Thoracic aorta (tissue), 2 donors: ENCODE measurements around the gene BABAM2. TPM values are rescaled to one million over a fixed set of nuclear protein-coding genes. Genes with fewer than 3 reads are reported as not detected.
"Not testable (repeated sequence)": the region's sequence is repeated elsewhere in the genome, so short reads cannot be mapped to it uniquely, and the experiment has no call there.

ENCODE experiments used
- ATAC-seq: fragments of 150-250 bp; one replicate; pipeline ENCODE4 v1.8.0; 2017; ENCODE audit warnings: low read depth; ENCODE audit not compliant: insufficient number of reproducible peaks, low FRiP score
- DNase-seq: peaks from one replicate; pipeline ENCODE4 v3.0.0-alpha.2; 2020; ENCODE audit warnings: low spot score
- H3K27ac ChIP-seq, 2 donors: fragments of 200-600 bp; sonication (generic); 1 replicate in 1 of 2; 2 replicates in 1 of 2; pipeline ENCODE4 v1.5.1; 2016; ENCODE audit warnings: mild to moderate bottlenecking in 2 of 2, moderate library complexity in 2 of 2
- H3K27me3 ChIP-seq: fragments of 200-600 bp; sonication (generic); replicated peaks from 2 replicates; pipeline ENCODE4 v1.6.0; 2016; ENCODE audit warnings: mild to moderate bottlenecking; ENCODE audit not compliant: insufficient read depth
- H3K36me3 ChIP-seq: fragments of 200-600 bp; sonication (generic); one replicate; pipeline ENCODE4 v1.5.1; 2016
- H3K4me1 ChIP-seq, 2 donors: fragments of 200-600 bp; sonication (generic); 1 replicate in 1 of 2; 2 replicates in 1 of 2; pipeline versions ENCODE4 v1.5.1 to v1.6.0; 2016; ENCODE audit warnings: low read depth in 2 of 2, mild to moderate bottlenecking in 1 of 2; ENCODE audit not compliant: control insufficient read depth in 1 of 2
- H3K4me3 ChIP-seq: fragments of 200-600 bp; sonication (generic); 2 replicates; pipeline ENCODE4 v1.5.1; 2016; ENCODE audit warnings: mild to moderate bottlenecking
- H3K9me3 ChIP-seq: fragments of 200-600 bp; sonication (generic); 2 replicates; pipeline ENCODE4 v1.5.1; 2016
- total RNA-seq, 2 donors: library from RNA; depleted of rRNA; stranded (reverse); fragments of >200 nt; gene quantifications; one replicate each; pipeline versions ENCODE4 v1.1.0 to v1.2.3, GENCODE V29; 2016
- TF ChIP-seq, protein P1 (sequence below): fragments of 200-600 bp; sonication (generic); IDR thresholded peaks from one replicate; pipeline ENCODE4 v1.5.1; 2019; ENCODE audit warnings: antibody characterized with exemption

The BABAM2 gene
- total RNA-seq, 2 donors from 2014 or later, result 24.7 to 32.8 TPM

DNA sequence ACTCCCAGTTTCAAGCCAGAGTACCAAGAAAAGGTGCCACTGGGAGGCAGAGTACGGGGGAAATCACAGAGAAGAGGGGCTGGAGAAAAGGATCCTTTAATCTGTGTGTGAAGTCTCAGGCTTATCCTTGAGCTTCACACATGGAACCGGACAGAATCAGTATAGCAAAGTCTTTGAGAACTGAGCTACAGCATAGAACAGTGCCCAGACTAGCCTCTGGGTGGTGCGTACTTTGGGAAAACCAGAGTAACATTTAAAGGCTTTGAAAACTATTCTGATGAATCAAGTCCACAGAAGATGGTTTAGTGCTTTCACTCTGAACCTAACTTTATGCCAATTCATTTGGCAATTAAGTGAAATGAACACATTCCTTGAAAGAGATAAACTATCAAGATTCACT lies 83.1 kb downstream of the BABAM2 start:
- Histone ChIP-seq H3K4me3 (no peak overlapping the region), H3K9me3 (no peaks in the 10 kb centered on the region), H3K36me3 (no peaks in the 10 kb centered on the region), H3K27me3 (no peaks in the 10 kb centered on the region), H3K4me1 (no peaks in the 10 kb centered on the region), H3K27ac (no peak overlapping the region)
- DNase-seq, result no peak
- ATAC-seq, result no peak
- TF ChIP-seq, protein P1, sequence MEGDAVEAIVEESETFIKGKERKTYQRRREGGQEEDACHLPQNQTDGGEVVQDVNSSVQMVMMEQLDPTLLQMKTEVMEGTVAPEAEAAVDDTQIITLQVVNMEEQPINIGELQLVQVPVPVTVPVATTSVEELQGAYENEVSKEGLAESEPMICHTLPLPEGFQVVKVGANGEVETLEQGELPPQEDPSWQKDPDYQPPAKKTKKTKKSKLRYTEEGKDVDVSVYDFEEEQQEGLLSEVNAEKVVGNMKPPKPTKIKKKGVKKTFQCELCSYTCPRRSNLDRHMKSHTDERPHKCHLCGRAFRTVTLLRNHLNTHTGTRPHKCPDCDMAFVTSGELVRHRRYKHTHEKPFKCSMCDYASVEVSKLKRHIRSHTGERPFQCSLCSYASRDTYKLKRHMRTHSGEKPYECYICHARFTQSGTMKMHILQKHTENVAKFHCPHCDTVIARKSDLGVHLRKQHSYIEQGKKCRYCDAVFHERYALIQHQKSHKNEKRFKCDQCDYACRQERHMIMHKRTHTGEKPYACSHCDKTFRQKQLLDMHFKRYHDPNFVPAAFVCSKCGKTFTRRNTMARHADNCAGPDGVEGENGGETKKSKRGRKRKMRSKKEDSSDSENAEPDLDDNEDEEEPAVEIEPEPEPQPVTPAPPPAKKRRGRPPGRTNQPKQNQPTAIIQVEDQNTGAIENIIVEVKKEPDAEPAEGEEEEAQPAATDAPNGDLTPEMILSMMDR, result no peak

DNA sequence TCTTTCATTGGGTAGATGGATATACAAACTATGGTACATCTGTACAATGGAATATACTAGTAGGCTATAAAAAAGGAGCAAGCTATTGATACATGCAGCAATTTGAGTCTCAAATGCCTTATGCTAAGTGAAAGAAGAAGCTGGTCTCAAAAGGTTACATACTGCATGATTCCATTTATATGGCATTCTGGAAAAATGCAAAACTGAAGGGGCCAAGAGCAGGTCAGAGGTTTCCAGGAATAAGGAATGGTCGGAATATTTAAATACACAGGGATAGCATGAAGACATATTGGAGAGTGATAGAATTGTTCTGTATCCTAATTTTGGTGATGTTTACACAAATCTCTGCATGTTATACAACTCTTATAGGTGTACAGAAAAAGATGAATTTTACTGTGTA lies 85.8 kb downstream of the BABAM2 start:
- TF ChIP-seq, protein P1, result no peak

DNA sequence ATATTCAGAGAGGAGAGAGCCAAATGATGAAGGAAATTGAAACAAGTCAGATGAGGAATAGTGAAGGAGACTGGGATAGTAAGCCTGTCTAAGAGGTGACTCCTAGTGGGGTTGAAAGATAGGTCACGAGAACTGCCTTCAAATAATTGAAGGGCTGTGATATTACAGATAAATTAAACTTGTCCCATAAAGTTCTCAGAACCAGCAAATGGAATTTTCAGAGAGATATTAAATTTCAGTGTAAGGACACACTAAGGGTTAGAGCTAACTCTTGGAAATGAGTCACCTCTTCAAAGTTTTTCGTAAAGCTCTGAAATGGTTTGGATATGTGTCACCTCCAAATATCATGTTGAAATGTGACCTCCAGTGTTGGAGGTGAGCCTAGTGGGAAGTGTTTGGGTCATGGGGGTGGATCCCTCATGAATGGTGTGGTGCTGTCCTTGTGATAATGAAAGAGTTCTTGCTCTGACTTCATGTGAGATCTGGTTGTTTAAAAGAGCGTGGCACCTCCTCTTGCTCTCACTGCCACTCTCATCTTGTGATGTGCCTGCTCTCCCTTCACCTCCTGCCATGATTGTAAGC lies 87.3 kb downstream of the BABAM2 start:
- Histone ChIP-seq H3K27ac (no peak overlapping the region), H3K9me3 (no peaks in the 10 kb centered on the region), H3K4me1 (no peaks in the 10 kb centered on the region), H3K4me3 (no peak overlapping the region), H3K36me3 (no peaks in the 10 kb centered on the region), H3K27me3 (no peaks in the 10 kb centered on the region)
- TF ChIP-seq, protein P1, result no peak
- no peak for ATAC-seq
- DNase-seq, result no peak

More for the DNA sequence above, 85.8 kb downstream of the BABAM2 start:
- ATAC-seq (no peak), DNase-seq (no peak)
- no peaks in the 10 kb centered on the region for H3K36me3 ChIP-seq
- H3K9me3 ChIP-seq, result no peaks in the 10 kb centered on the region
- no peaks in the 10 kb centered on the region for H3K4me1 ChIP-seq
- no peak overlapping the region for H3K27ac ChIP-seq
- H3K27me3 ChIP-seq, result no peaks in the 10 kb centered on the region
- no peak overlapping the region for H3K4me3 ChIP-seq

DNA sequence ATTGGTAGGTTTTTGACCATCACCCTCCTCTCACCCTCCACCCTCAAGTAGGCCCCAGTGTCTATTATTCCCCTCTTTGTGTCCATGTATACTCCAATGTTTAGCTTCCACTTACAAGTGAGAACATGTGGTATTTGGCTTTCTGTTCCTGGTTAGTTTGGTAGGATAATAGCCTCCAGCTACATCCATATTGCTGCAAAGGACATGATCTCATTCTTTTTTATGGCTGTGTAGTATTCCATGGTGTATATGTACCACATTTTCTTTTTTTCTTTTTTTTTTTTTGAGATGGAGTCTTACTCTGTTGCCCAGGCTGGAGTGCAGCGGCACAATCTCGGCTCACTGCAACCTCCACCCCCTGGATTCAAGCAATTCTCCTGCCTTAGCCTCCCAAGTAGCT lies 88.2 kb downstream of the BABAM2 start:
- not testable (repeated sequence) for ATAC-seq, H3K4me3 ChIP-seq, H3K4me1 ChIP-seq, H3K36me3 ChIP-seq, H3K27me3 ChIP-seq, H3K27ac ChIP-seq, DNase-seq, H3K9me3 ChIP-seq

DNA sequence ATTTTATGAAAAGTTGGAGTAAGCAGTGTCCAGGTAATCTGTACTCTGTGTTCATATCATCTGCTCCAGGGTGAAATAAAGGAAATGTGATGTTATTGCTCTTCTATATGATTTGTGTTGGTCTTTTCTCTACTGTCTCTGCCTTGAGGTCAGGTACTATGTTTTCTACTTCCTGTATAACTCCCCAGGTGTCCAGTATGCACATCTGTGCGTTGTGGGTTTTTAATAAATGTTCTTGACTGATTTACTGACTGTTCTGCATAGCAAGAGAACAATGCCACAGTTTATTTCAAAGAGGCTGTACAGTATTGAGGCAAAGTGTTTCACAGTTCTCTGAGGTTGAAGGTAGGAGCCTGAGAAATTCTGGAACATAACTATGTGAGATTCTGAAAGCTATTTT lies 89.7 kb downstream of the BABAM2 start:
- Histone ChIP-seq H3K27ac (no peak overlapping the region), H3K9me3 (no peaks in the 10 kb centered on the region), H3K4me1 (no peaks in the 10 kb centered on the region), H3K27me3 (no peaks in the 10 kb centered on the region), H3K36me3 (no peaks in the 10 kb centered on the region), H3K4me3 (no peak overlapping the region)
- DNase-seq (no peak), ATAC-seq (no peak)
- TF ChIP-seq, protein P1, result no peak

DNA sequence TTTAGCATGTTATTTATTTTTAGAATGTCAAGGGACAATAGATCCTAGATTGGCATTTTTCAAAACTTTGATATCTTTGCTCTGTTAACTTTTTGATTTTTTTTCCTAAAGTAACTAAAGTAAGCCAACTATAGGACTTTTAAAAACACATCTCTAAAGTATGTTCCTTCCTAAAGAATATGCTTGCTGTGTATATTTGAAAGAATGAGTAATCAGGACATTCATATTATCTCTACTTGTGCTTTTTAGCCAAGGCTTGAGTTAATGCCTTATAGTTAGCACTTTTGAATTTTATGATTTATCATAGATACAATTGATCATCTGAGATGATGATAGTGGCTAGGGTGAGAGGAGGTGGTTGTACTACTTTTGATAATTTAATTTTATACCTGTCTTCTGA lies 93.6 kb downstream of the BABAM2 start:
- TF ChIP-seq, protein P1, result no peak
- Histone ChIP-seq H3K4me3 (no peak overlapping the region), H3K9me3 (no peaks in the 10 kb centered on the region), H3K27ac (no peak overlapping the region), H3K4me1 (peaks cover 3 to 12% of the 10 kb centered on the region in 2 donors), H3K27me3 (no peaks in the 10 kb centered on the region), H3K36me3 (no peaks in the 10 kb centered on the region)
- ATAC-seq (no peak), DNase-seq (no peak)
